ENCODE data around the gene RRM2.
A peak's percentile ranks its signal among the peaks of the same experiment; 100 is the strongest.

Gene RRM2

GRCh38 chr2:10124538-10125045 is 2.1 kb downstream of the RRM2 start:
- in situ Hi-C loops (cut with HindIII; ENCODE audit: low pct_ligation_motif_present, low pct_unique_long_range_greater_than_20kb, low sequenced_read_pairs), result loop anchor here (25.0 kb wide), 1 partner anchor 313 kb away; the partner anchor contains the start of gene ODC1

GRCh38 chr2:10125842-10126631 is 3.5 kb downstream of the RRM2 start:
- no peak for DNase-seq
- in situ Hi-C loops (cut with HindIII; ENCODE audit: low pct_ligation_motif_present, low pct_unique_long_range_greater_than_20kb, low sequenced_read_pairs), result no loop called here

More at GRCh38 chr2:10124538-10125045, 2.1 kb downstream of the RRM2 start:
- DNase-seq, result peak; percentile 78

DNA sequence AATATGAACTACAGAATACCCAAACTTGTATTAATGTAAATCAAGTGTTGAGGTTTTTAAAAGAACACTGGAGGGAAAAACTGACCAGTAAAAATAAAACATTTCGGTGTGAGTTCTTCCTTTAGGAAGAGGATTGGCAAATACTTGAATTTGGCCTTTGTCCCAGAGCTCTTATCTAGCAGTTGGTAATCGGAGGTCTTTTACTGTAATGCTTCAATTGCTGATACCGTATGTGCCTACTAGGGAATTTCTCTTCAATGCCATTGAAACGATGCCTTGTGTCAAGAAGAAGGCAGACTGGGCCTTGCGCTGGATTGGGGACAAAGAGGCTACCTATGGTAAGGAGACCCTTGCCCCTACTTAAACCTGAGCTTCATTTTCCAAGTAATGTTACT is 4.1 kb downstream of the RRM2 start:
- in situ Hi-C loops (cut with HindIII; ENCODE audit: low pct_ligation_motif_present, low pct_unique_long_range_greater_than_20kb, low sequenced_read_pairs), result no loop called here
- no peak for DNase-seq

GRCh38 chr2:10128420-10128819 is 5.9 kb downstream of the RRM2 start:
- no peak for DNase-seq
- in situ Hi-C loops (cut with HindIII; ENCODE audit: low pct_ligation_motif_present, low pct_unique_long_range_greater_than_20kb, low sequenced_read_pairs), result no loop called here

DNA sequence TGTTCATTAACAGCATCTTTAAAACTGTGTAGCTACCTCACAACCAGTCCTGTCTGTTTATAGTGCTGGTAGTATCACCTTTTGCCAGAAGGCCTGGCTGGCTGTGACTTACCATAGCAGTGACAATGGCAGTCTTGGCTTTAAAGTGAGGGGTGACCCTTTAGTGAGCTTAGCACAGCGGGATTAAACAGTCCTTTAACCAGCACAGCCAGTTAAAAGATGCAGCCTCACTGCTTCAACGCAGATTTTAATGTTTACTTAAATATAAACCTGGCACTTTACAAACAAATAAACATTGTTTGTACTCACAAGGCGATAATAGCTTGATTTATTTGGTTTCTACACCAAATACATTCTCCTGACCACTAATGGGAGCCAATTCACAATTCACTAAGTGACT is 7.0 kb downstream of the RRM2 start:
- DNase-seq, result no peak
- in situ Hi-C loops (cut with HindIII; ENCODE audit: low pct_ligation_motif_present, low pct_unique_long_range_greater_than_20kb, low sequenced_read_pairs), result no loop called here

DNA sequence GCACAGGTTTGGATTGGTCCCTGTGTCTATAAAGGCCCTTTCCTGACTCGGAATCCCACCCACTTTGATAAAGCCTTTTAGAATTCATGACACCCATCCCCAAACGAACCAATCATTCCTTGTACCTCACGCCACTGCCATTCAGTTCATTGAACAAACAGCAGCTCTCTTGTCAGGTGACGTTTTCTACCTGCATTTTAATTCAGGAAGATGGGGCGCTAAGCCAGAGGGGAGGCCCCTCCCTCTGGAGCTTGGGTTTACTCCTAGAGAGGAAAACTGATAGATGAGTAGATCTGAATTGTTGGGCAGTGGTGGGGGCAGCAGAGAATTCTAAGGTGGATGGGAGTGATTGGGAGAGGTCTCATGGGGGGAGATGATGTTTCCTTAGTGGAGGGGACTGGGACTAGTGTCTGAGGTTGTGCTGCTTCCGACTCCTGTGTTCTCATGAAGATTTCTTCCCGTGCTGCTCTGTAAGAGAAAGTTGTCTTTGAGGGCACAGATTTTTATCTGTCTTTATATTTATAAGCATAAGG is 9.6 kb downstream of the RRM2 start:
- in situ Hi-C loops (cut with HindIII; ENCODE audit: low pct_ligation_motif_present, low pct_unique_long_range_greater_than_20kb, low sequenced_read_pairs), result no loop called here

DNA sequence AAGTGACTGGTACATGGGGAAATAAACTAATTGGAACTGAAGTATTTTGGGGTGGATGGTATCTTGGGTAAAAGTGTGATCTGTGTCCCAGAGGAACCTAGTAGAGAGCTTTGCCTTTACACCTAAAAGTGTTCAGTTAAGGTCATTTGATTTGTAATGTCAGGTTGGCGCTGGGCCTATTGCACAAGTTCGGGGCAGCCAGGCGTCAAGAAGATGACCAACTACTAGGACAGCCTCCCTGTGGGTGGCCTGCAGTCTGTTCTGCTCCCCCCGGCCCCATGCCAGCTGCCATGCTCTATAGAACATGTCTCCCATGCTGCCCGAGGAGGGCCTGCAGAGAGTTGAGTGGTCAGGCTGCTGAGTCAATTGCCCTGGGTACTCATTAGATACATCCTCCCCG is 10.1 kb downstream of the RRM2 start:
- in situ Hi-C loops (cut with HindIII; ENCODE audit: low pct_ligation_motif_present, low pct_unique_long_range_greater_than_20kb, low sequenced_read_pairs), result no loop called here
- DNase-seq, result no peak

More for the DNA sequence above, 9.6 kb downstream of the RRM2 start:
- DNase-seq, result no peak

- DNase-seq, result no peak
- in situ Hi-C loops (cut with HindIII; ENCODE audit: low pct_ligation_motif_present, low pct_unique_long_range_greater_than_20kb, low sequenced_read_pairs), result no loop called here
Observed at GRCh38 chr2:10132996-10133647, 10.6 kb downstream of the RRM2 start.

DNA sequence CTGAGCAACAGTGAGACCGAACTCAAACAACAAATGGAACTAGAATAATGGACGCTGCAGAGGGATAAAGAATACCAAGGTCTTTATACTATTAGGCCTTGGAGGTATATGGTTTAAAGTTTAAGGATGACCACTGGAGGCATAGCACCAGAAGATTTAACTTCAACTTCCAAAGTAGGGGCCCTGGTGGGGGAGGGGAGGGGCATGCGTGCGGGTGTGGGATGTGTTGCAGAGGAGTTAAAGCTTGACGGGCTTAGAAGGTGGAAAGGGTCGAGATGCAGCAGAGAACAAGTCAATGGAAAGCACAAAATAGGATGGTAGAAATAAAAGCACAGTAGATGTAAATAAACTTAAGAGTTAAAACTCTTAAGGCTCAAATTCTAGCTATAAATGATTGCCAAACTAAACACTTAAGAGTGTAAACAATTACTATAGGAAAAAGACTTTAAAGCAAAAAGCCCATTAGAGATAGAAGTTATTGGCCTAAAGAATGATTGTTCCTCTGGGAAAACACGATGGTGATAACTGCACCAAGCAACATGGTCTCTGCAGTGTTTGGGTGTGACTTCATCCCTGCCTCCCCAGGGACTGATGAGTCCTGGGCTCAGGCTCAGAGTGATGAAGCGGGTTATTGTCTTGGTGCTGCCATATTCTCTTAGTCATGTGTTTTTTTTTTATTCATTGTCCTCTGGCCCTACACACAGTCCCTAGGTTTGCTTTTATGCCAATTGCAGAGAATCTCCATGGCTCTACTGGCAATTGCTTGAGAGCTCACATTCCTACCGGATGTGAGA is 13.0 kb downstream of the RRM2 start:
- in situ Hi-C loops (cut with HindIII; ENCODE audit: low pct_ligation_motif_present, low pct_unique_long_range_greater_than_20kb, low sequenced_read_pairs), result no loop called here
- no peak for DNase-seq

GRCh38 chr2:10136101-10136934 is 13.8 kb downstream of the RRM2 start:
- in situ Hi-C loops (cut with HindIII; ENCODE audit: low pct_ligation_motif_present, low pct_unique_long_range_greater_than_20kb, low sequenced_read_pairs), result no loop called here
- no peak for DNase-seq

DNA sequence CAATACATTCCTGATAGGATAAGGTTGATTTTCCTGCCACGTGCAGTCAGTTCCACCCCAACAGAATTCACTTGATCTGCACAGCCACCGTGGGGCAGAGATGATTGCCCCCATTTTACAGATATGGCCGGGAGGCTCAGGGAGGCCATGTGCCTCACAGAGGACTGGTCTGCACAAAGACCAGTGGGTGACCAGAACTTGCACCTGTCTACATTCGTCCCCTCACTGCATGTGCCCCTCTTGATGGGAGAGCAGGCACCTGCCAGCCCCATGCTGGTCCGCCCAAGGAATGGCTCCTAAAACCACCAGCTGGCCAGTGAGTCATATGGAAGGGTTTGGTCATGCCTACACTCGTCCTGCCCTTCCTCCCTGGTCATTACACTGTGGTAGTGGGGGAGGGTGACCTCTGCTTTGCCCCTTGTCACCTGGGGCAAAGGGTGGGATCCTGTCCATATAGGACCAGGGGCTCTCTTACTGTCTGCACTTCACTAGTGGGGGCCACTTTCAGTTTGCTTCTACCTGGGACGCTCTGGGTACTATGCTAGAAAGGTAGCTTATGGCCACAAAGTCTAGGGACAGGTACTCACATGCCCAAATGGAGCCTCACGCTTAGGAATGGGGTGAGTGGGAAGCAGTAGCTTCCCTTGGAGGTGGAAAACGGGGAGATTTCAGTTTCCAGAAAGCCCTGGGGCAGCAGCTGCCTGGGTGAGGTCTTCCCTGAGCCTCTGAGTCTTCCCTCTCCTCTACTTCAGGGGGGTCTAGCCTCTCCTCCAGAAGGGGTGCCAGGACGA is 14.7 kb downstream of the RRM2 start:
- in situ Hi-C loops (cut with HindIII; ENCODE audit: low pct_ligation_motif_present, low pct_unique_long_range_greater_than_20kb, low sequenced_read_pairs), result no loop called here
- no peak for DNase-seq

DNA sequence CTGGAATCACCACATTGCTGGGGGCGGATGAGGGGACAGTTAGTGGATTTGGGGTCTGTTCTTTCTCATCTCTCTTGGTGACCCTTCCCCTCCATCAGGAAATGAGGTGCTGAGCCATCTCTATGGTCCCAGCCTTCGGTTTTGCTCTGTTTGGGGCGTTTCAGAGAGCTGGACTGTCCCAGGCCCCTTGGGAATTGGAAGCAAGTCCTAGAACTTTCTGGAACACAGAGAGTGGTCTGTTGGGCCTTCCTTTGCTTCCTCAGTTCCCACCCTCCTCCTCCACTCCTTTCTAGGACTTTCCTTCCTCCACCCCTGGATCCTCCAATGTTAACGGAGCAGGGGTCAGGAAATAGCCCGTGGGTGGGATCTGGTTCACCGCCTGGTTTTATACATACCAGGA is 17.0 kb downstream of the RRM2 start:
- in situ Hi-C loops (cut with HindIII; ENCODE audit: low pct_ligation_motif_present, low pct_unique_long_range_greater_than_20kb, low sequenced_read_pairs), result no loop called here
- DNase-seq, result no peak

GRCh38 chr2:10140841-10141610 is 18.5 kb downstream of the RRM2 start:
- DNase-seq, result no peak
- in situ Hi-C loops (cut with HindIII; ENCODE audit: low pct_ligation_motif_present, low pct_unique_long_range_greater_than_20kb, low sequenced_read_pairs), result no loop called here

GRCh38 chr2:10141736-10142639 is 19.4 kb downstream of the RRM2 start:
- in situ Hi-C loops (cut with HindIII; ENCODE audit: low pct_ligation_motif_present, low pct_unique_long_range_greater_than_20kb, low sequenced_read_pairs), result no loop called here
- DNase-seq, result peak; percentile 33

GRCh38 chr2:10142640-10142965 is 20.1 kb downstream of the RRM2 start:
- in situ Hi-C loops (cut with HindIII; ENCODE audit: low pct_ligation_motif_present, low pct_unique_long_range_greater_than_20kb, low sequenced_read_pairs), result no loop called here
- no peak for DNase-seq

Data from ACHN (cell line).